ENCODE results near the gene CYS1. TPM values are rescaled to one million over a fixed set of nuclear protein-coding genes. Genes with fewer than 3 reads are reported as not detected.
"Not testable (repeated sequence)": the region's sequence is repeated elsewhere in the genome, so short reads cannot be mapped to it uniquely, and the experiment has no call there.

CYS1 gene
- polyA plus RNA-seq, 2 donors: 0.29 to 0.94 TPM

DNA sequence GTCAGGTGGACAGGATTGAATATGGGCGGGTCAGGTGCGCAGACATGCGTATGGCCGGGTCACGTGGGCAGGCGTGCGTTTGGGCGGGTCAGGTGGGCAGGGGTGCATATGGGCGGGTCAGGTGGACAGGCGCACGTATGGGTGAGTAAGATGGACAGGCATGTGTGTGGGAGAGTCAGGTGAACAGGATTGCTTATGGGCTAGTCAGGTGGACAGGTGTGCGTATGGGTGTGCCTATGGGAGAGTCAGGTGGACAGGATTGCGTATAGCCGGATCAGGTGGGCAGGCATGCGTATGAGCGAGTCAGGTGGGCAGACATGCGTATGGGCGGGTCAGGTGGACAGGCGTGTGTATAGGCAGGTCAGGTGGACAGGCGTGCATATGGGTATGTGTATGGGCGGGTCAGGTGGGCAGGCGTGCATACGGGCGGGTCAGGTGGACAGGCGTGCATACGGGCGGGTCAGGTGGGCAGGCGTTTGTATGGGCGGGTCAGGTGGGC lies 67.2 kb downstream of the CYS1 start:
- Histone ChIP-seq H3K27me3 (ENCODE audit: control insufficient read depth in 1 of 2, insufficient read depth in 2 of 2, low read length in 2 of 2) (no peaks in the 10 kb centered on the region), H3K9me3 (ENCODE audit: control insufficient read depth in 2 of 2, insufficient read depth in 1 of 2, low read depth in 1 of 2, low read length in 1 of 2) (peaks cover 0 to 37% of the 10 kb centered on the region in 2 donors), H3K27ac (ENCODE audit: low read depth in 2 of 2, low read length in 1 of 2) (no peak overlapping the region), H3K4me3 (ENCODE audit: low read depth in 1 of 2, low read length in 2 of 2) (no peak overlapping the region), H3K4me1 (ENCODE audit: control insufficient read depth in 2 of 2, insufficient read depth in 2 of 2, low read length in 1 of 2) (peaks cover 6 to 21% of the 10 kb centered on the region in 2 donors), H3K36me3 (ENCODE audit: control insufficient read depth in 2 of 2, insufficient read depth in 2 of 2, low read length in 1 of 2) (no peaks in the 10 kb centered on the region)
- 85 to 90% methylated on average over 29 of the region's 29 CpGs for WGBS, 2 donors

DNA sequence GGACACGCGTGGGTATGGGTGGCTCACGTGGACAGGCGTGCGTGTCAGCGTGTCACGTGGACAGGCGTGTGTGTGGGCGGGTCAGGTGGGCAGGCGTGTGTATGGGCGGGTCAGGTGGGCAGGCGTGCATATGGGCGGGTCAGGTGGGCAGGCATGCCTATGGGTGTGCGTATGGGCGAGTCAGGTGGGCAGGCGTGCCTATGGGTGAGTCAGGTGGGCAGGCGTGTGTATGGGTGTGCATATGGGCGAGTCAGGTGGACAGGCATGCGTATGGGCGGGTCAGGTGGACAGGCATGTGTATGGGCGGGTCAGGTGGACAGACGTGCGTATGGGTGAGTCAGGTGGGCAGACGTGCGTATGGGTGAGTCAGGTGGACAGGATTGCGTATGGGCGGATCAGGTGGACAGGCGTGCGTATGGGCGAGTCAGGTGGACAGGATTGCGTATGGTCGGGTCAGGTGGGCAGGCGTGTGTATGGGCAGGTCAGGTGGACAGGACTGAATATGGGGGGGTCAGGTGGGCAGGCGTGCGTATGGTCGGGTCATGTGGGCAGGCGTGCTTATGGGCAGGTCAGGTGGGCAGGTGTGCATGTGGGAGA lies 67.7 kb downstream of the CYS1 start:
- H3K27me3 ChIP-seq (ENCODE audit: control insufficient read depth in 1 of 2, insufficient read depth in 2 of 2, low read length in 2 of 2); H3K36me3 ChIP-seq (ENCODE audit: control insufficient read depth in 2 of 2, insufficient read depth in 2 of 2, low read length in 1 of 2); H3K4me3 ChIP-seq (ENCODE audit: low read depth in 1 of 2, low read length in 2 of 2); H3K27ac ChIP-seq (ENCODE audit: low read depth in 2 of 2, low read length in 1 of 2): not testable (repeated sequence)
- peaks cover 0 to 37% of the 10 kb centered on the region in 2 donors for H3K9me3 ChIP-seq (ENCODE audit: control insufficient read depth in 2 of 2, insufficient read depth in 1 of 2, low read depth in 1 of 2, low read length in 1 of 2)
- WGBS, 2 donors: 88 to 91% methylated on average over 37 of the region's 37 CpGs
- H3K4me1 ChIP-seq (ENCODE audit: control insufficient read depth in 2 of 2, insufficient read depth in 2 of 2, low read length in 1 of 2): peaks cover 6 to 21% of the 10 kb centered on the region in 2 donors

GRCh38 chr2:10011606-10012325 lies 68.4 kb downstream of the CYS1 start:
- not testable (repeated sequence) for H3K27me3 ChIP-seq (ENCODE audit: control insufficient read depth in 1 of 2, insufficient read depth in 2 of 2, low read length in 2 of 2); H3K36me3 ChIP-seq (ENCODE audit: control insufficient read depth in 2 of 2, insufficient read depth in 2 of 2, low read length in 1 of 2); H3K4me3 ChIP-seq (ENCODE audit: low read depth in 1 of 2, low read length in 2 of 2); H3K27ac ChIP-seq (ENCODE audit: low read depth in 2 of 2, low read length in 1 of 2)
- Histone ChIP-seq H3K9me3 (ENCODE audit: control insufficient read depth in 2 of 2, insufficient read depth in 1 of 2, low read depth in 1 of 2, low read length in 1 of 2) (peaks cover 0 to 37% of the 10 kb centered on the region in 2 donors), H3K4me1 (ENCODE audit: control insufficient read depth in 2 of 2, insufficient read depth in 2 of 2, low read length in 1 of 2) (peaks cover 6 to 22% of the 10 kb centered on the region in 2 donors)
- WGBS, 2 donors: 93 to 99% methylated on average over 50 to 61 of the region's 61 CpGs

GRCh38 chr2:10010861-10011605 lies 69.2 kb downstream of the CYS1 start:
- not testable (repeated sequence) for H3K36me3 ChIP-seq (ENCODE audit: control insufficient read depth in 2 of 2, insufficient read depth in 2 of 2, low read length in 1 of 2); H3K27ac ChIP-seq (ENCODE audit: low read depth in 2 of 2, low read length in 1 of 2); H3K27me3 ChIP-seq (ENCODE audit: control insufficient read depth in 1 of 2, insufficient read depth in 2 of 2, low read length in 2 of 2); H3K4me3 ChIP-seq (ENCODE audit: low read depth in 1 of 2, low read length in 2 of 2)
- Histone ChIP-seq H3K9me3 (ENCODE audit: control insufficient read depth in 2 of 2, insufficient read depth in 1 of 2, low read depth in 1 of 2, low read length in 1 of 2) (peaks cover 0 to 33% of the 10 kb centered on the region in 2 donors), H3K4me1 (ENCODE audit: control insufficient read depth in 2 of 2, insufficient read depth in 2 of 2, low read length in 1 of 2) (peaks cover 6 to 22% of the 10 kb centered on the region in 2 donors)
- 95 to 97% methylated on average over 52 of the region's 52 CpGs for WGBS, 2 donors

DNA sequence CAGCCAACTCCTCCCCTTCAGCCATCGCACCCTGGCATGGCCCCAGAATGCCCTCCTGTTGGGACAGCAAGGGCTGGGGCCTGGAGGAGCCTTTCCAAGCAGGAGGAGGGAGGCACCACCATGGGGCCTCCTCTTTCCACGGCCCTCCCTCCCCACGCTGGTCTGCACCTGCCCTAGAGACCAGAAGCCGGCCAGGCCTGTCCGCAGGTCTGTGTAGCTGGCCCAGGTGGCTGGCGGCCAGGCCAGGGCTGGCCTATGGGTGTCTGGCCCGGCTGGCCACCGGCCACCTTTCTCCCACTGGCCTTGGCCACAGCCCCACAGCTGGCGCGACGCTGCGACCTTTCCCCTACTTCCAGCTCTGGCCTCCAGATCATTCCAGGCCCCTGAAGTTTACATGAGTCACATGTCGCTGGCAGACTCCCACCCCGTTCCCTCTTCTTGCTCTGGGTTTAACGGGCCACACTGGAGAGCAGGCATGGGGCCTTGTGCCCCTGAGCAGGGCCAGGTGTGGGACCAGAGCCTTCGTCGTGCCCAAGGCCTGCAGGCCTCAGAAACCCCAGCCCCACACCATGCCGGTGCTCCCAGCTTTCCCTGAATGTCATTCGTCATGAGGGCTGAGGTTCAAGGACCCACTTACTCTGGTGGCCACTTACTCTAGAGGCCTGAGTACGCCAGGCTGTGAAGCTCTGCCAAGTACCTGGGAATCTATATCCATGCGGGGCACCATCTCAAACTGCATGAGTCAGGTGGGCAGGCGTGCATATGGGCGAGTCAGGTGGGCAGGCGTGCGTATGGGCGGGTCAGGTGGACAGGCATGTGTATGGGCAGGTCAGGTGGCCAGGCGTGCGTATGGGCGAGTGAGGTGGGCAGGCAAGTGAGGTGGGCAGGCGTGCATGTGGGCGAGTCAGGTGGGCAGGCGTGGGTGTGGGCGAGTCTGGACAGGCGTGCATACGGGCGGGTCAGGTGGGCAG lies 70.1 kb downstream of the CYS1 start:
- Histone ChIP-seq H3K27ac (ENCODE audit: low read depth in 2 of 2, low read length in 1 of 2) (no peak overlapping the region), H3K4me3 (ENCODE audit: low read depth in 1 of 2, low read length in 2 of 2) (no peak overlapping the region), H3K36me3 (ENCODE audit: control insufficient read depth in 2 of 2, insufficient read depth in 2 of 2, low read length in 1 of 2) (peaks cover 0 to 2% of the 10 kb centered on the region in 2 donors), H3K9me3 (ENCODE audit: control insufficient read depth in 2 of 2, insufficient read depth in 1 of 2, low read depth in 1 of 2, low read length in 1 of 2) (peaks cover 0 to 32% of the 10 kb centered on the region in 2 donors), H3K27me3 (ENCODE audit: control insufficient read depth in 1 of 2, insufficient read depth in 2 of 2, low read length in 2 of 2) (no peaks in the 10 kb centered on the region), H3K4me1 (ENCODE audit: control insufficient read depth in 2 of 2, insufficient read depth in 2 of 2, low read length in 1 of 2) (peaks cover 6 to 22% of the 10 kb centered on the region in 2 donors)
- WGBS, 2 donors: 72 to 77% methylated on average over 36 of the region's 36 CpGs

GRCh38 chr2:10009271-10009810 lies 70.9 kb downstream of the CYS1 start:
- Histone ChIP-seq H3K4me1 (ENCODE audit: control insufficient read depth in 2 of 2, insufficient read depth in 2 of 2, low read length in 1 of 2) (peaks cover 6 to 22% of the 10 kb centered on the region in 2 donors), H3K4me3 (ENCODE audit: low read depth in 1 of 2, low read length in 2 of 2) (no peak overlapping the region), H3K27me3 (ENCODE audit: control insufficient read depth in 1 of 2, insufficient read depth in 2 of 2, low read length in 2 of 2) (no peaks in the 10 kb centered on the region), H3K27ac (ENCODE audit: low read depth in 2 of 2, low read length in 1 of 2) (no peak overlapping the region), H3K36me3 (ENCODE audit: control insufficient read depth in 2 of 2, insufficient read depth in 2 of 2, low read length in 1 of 2) (peaks cover 0 to 2% of the 10 kb centered on the region in 2 donors), H3K9me3 (ENCODE audit: control insufficient read depth in 2 of 2, insufficient read depth in 1 of 2, low read depth in 1 of 2, low read length in 1 of 2) (peaks cover 0 to 26% of the 10 kb centered on the region in 2 donors)
- WGBS, 2 donors: 86 to 87% methylated on average over 18 to 19 of the region's 19 CpGs

DNA sequence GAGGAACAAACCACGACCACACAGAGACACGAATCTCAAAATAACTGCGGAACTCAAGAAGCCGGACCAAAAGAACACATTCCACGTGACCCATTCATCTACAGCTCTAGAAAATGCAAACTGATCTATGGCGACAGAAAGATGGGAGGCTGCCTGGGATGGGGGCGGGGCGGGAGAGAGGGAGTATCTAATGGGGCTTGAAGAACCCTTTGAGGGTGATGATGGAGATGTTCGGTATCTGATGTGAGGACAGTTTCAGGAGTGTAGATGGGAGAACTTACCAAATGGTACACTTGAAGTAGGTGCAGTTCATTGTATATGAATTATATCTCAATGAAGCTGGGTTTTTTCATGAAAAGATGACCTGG lies 71.4 kb downstream of the CYS1 start:
- Histone ChIP-seq H3K27me3 (ENCODE audit: control insufficient read depth in 1 of 2, insufficient read depth in 2 of 2, low read length in 2 of 2) (no peaks in the 10 kb centered on the region), H3K36me3 (ENCODE audit: control insufficient read depth in 2 of 2, insufficient read depth in 2 of 2, low read length in 1 of 2) (peaks cover 0 to 5% of the 10 kb centered on the region in 2 donors), H3K4me1 (ENCODE audit: control insufficient read depth in 2 of 2, insufficient read depth in 2 of 2, low read length in 1 of 2) (peaks cover 6 to 22% of the 10 kb centered on the region in 2 donors), H3K27ac (ENCODE audit: low read depth in 2 of 2, low read length in 1 of 2) (no peak overlapping the region), H3K4me3 (ENCODE audit: low read depth in 1 of 2, low read length in 2 of 2) (no peak overlapping the region), H3K9me3 (ENCODE audit: control insufficient read depth in 2 of 2, insufficient read depth in 1 of 2, low read depth in 1 of 2, low read length in 1 of 2) (peaks cover 0 to 21% of the 10 kb centered on the region in 2 donors)
- 81 to 89% methylated on average over 9 of the region's 9 CpGs for WGBS, 2 donors

DNA sequence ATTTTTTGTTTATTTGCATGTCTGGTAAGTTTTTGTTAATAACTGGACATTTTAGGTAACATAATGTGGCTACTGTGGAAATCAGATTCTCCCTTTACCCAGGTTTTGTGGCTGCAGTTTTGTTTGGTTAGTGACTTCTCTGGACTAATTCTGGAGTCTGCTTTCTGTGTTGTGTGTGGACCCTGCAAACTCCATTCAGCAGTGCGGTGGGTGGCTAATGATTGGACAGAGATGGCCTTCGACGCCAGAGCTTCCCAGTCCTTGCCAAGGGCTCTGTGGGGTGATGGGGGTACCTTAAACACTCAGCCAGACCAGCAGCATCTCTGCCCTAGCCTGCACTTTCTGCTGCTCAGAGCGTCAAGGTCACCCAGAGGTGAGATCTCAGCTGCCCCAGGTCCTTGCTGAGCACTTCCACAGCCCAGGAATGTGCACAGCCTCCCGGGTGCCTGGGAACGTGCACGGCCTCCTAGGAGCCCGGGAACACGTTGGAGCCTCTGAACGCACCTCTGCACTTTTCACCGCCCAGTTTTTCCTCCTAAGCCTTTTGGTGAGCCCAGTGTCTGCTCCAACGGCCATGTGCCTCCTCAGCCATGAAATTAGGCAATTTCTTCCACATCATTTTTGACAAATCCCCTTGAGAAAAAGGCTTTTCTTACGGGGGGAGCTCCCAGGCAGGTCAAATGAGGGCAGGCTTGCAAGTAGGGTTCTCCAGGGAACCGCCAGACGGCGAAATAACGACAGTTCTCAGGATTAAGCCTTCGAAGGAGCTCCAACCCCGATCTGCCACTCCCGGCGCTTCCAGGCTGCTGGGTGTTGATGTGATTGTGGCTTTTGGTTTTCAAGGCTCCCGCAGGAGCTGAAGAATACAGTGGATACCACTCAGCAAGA lies 72.0 kb downstream of the CYS1 start:
- H3K36me3 ChIP-seq (ENCODE audit: control insufficient read depth in 2 of 2, insufficient read depth in 2 of 2, low read length in 1 of 2): peaks cover 4 to 6% of the 10 kb centered on the region in 2 donors
- H3K9me3 ChIP-seq (ENCODE audit: control insufficient read depth in 2 of 2, insufficient read depth in 1 of 2, low read depth in 1 of 2, low read length in 1 of 2): peaks cover 0 to 15% of the 10 kb centered on the region in 2 donors
- H3K4me1 ChIP-seq (ENCODE audit: control insufficient read depth in 2 of 2, insufficient read depth in 2 of 2, low read length in 1 of 2): peaks cover 6 to 22% of the 10 kb centered on the region in 2 donors
- no peak overlapping the region for H3K4me3 ChIP-seq (ENCODE audit: low read depth in 1 of 2, low read length in 2 of 2)
- no peak overlapping the region for H3K27ac ChIP-seq (ENCODE audit: low read depth in 2 of 2, low read length in 1 of 2)
- WGBS, 2 donors: 73 to 79% methylated on average over 22 of the region's 22 CpGs
- no peaks in the 10 kb centered on the region for H3K27me3 ChIP-seq (ENCODE audit: control insufficient read depth in 1 of 2, insufficient read depth in 2 of 2, low read length in 2 of 2)

All from esophagus (tissue), 2 donors.